ENCODE measurements around the gene MAP4K2.

DNA sequence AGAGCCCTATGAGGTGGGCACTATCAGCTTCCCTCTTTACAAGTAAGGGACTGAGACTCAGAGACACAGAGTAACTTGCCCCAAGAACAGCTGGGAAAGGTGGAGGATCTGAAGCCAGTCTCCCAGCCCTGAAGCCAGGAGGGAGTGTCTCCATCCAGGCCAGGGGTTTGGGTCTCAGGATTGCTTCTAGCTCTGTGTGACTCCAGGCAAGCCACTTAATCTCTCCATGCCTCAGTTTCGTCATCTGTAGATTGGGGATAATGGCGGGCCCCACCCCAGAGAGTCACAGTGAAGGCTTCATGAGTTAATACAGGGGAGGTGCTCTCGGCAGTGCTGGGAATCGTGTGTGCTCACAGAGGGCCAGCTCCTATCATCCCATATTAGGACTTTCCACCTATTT, 10.5 kb downstream of the MAP4K2 start:
- TF ChIP-seq POLR2A (IDR thresholded peaks at IDR 0.05), result no peak
- TF ChIP-seq, protein P1, sequence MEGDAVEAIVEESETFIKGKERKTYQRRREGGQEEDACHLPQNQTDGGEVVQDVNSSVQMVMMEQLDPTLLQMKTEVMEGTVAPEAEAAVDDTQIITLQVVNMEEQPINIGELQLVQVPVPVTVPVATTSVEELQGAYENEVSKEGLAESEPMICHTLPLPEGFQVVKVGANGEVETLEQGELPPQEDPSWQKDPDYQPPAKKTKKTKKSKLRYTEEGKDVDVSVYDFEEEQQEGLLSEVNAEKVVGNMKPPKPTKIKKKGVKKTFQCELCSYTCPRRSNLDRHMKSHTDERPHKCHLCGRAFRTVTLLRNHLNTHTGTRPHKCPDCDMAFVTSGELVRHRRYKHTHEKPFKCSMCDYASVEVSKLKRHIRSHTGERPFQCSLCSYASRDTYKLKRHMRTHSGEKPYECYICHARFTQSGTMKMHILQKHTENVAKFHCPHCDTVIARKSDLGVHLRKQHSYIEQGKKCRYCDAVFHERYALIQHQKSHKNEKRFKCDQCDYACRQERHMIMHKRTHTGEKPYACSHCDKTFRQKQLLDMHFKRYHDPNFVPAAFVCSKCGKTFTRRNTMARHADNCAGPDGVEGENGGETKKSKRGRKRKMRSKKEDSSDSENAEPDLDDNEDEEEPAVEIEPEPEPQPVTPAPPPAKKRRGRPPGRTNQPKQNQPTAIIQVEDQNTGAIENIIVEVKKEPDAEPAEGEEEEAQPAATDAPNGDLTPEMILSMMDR (IDR thresholded peaks at IDR 0.05), result no peak
